ENCODE results near the gene KRT80. TPM values are rescaled to one million over a fixed set of nuclear protein-coding genes. Genes with fewer than 3 reads are reported as not detected.

KRT80 gene
- polyA plus RNA-seq, 3 donors: 0.18 to 0.52 (median 0.37) TPM

DNA sequence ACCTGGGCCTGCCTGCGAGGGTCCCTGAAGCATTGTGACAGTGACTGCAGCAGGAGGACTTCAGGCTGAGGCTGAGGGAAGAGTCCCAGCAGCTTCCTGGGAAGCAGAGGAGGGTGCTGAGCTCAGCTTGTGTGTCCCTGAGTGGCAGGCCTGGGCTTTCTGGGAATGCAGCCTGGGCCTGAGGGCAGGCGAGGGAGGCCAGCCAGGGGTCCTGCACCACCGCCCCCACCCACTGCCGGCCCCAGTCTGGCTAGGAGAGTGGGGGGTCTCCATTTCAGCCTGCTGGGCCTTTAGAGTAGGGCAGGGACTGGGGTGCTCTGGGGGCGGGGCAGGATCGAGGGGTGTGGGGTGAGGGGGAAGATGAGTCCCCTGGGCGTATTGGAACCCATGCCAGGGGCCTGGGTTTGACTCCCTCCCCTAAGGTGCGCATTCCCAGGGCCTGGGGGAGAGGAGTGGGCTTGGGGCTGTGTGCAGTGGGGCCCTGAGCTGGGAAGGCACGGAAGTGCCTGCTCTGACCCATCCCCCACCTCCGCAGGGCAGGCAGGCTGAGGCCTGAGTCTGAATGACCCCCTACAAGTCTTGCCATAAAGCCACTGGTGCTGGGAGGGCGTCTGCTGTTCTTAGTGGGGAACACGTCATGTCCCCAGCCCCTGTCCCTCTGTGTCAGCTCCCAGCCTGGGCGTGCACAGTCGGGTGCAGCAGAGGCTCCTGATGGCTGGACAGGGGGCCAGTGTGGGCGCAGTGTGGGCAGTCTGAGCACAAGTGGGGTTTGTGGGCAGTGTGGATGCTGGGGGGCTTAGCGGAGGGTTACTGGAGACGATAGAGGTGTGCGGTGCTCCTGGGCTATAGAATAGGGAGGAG, 46.4 kb downstream of the KRT80 start:
- no peak overlapping the region for H3K9ac ChIP-seq (ENCODE audit: insufficient read depth, low read length, poor library complexity, severe bottlenecking)
- no peak for DNase-seq
- Mint-ChIP-seq H3K4me3 (no peak overlapping the region), H3K27me3 (ENCODE audit: low read depth in 3 of 3) (peaks cover 6 to 12% (median 9%) of the 10 kb centered on the region in 3 donors), H3K27ac (peak overlapping the region in 2 of 7 donors; percentile 28 to 62), H3K36me3 (no peaks in the 10 kb centered on the region), H3K4me1 (peaks cover 9% of the 10 kb centered on the region), H3K9me3 (no peaks in the 10 kb centered on the region)
- H3K79me2 ChIP-seq (ENCODE audit: insufficient read depth, low read length): no peaks in the 10 kb centered on the region
- H3K9me3 ChIP-seq (replicated peaks in 1 of 2; ENCODE audit: control insufficient read depth in 1 of 2, insufficient read depth in 1 of 2, low read length in 2 of 2): no peaks in the 10 kb centered on the region
- intact Hi-C loops (cut with micrococcal nuclease): no loop called here
- no peaks in the 10 kb centered on the region for H3K36me3 ChIP-seq (replicated peaks in 1 of 2; ENCODE audit: control insufficient read depth in 1 of 2, insufficient read depth in 2 of 2, low read length in 2 of 2)
- peaks cover 5 to 21% of the 10 kb centered on the region in 2 donors for H3K4me1 ChIP-seq (ENCODE audit: control insufficient read depth in 1 of 2, insufficient read depth in 2 of 2, low read length in 2 of 2)
- H4K20me1 ChIP-seq (ENCODE audit: insufficient read depth, low read length): no peaks in the 10 kb centered on the region
- H3K27me3 ChIP-seq (ENCODE audit: control insufficient read depth in 2 of 2, insufficient read depth in 2 of 2, low read length in 2 of 2): no peaks in the 10 kb centered on the region
- no peak overlapping the region for H3K4me3 ChIP-seq (replicated peaks in 1 of 3; ENCODE audit: low read depth in 2 of 3, low read length in 3 of 3)
- H2AFZ ChIP-seq (ENCODE audit: insufficient read depth, low read depth, low read length, poor library complexity, severe bottlenecking): no peak overlapping the region
- H3K4me2 ChIP-seq (replicated peaks; ENCODE audit: extremely low read depth, low read length, poor library complexity, severe bottlenecking): no peak overlapping the region
- TF ChIP-seq, protein P1, sequence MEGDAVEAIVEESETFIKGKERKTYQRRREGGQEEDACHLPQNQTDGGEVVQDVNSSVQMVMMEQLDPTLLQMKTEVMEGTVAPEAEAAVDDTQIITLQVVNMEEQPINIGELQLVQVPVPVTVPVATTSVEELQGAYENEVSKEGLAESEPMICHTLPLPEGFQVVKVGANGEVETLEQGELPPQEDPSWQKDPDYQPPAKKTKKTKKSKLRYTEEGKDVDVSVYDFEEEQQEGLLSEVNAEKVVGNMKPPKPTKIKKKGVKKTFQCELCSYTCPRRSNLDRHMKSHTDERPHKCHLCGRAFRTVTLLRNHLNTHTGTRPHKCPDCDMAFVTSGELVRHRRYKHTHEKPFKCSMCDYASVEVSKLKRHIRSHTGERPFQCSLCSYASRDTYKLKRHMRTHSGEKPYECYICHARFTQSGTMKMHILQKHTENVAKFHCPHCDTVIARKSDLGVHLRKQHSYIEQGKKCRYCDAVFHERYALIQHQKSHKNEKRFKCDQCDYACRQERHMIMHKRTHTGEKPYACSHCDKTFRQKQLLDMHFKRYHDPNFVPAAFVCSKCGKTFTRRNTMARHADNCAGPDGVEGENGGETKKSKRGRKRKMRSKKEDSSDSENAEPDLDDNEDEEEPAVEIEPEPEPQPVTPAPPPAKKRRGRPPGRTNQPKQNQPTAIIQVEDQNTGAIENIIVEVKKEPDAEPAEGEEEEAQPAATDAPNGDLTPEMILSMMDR (IDR thresholded peaks at IDR 0.05): no peak
- no peak overlapping the region for H3K27ac ChIP-seq (ENCODE audit: low read depth in 1 of 2, low read length in 2 of 2)
- WGBS (ENCODE audit: insufficient coverage): over 99% methylated on average over 12 of the region's 18 CpGs

DNA sequence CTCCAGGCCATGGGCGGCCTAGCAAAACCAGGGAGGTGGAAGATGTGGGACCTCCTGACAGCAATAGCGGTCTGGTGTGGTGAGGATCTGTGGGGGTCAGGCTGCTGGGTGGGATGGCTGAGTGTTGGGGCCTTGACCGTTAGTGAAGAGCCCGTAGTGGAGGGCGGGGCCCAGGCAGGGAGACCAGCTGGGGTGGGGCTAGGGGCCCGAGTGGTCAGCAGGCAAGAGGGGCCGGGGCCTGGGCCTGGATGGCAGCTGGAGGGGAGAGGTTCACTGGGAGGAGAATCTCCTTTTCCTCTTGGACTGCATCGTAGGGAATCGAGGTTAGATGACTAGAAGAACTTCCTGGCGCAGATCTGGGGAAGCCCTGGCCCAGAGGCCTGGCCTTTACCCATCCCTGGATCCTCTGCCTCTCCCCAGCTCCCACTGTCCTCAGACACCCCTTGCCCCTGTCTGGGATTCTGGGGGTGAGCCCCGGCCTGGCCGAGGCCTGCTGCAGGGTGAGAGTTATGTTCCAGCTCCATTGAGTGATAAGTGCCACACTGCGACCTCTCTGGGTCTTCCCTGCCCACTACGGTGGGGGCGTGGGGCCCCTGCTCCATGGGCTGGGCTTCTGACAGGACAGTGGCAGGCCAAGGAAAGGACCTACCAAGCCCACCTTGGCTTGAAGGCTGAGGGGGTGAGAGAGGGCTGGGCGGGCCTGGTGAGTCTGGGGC, 47.1 kb downstream of the KRT80 start:
- Histone ChIP-seq H3K27me3 (ENCODE audit: control insufficient read depth in 2 of 2, insufficient read depth in 2 of 2, low read length in 2 of 2) (no peaks in the 10 kb centered on the region), H3K4me1 (ENCODE audit: control insufficient read depth in 1 of 2, insufficient read depth in 2 of 2, low read length in 2 of 2) (peaks cover 5 to 21% of the 10 kb centered on the region in 2 donors), H2AFZ (ENCODE audit: insufficient read depth, low read depth, low read length, poor library complexity, severe bottlenecking) (no peak overlapping the region), H3K27ac (ENCODE audit: low read depth in 1 of 2, low read length in 2 of 2) (no peak overlapping the region), H3K9ac (ENCODE audit: insufficient read depth, low read length, poor library complexity, severe bottlenecking) (no peak overlapping the region), H3K36me3 (replicated peaks in 1 of 2; ENCODE audit: control insufficient read depth in 1 of 2, insufficient read depth in 2 of 2, low read length in 2 of 2) (no peaks in the 10 kb centered on the region), H3K79me2 (ENCODE audit: insufficient read depth, low read length) (no peaks in the 10 kb centered on the region), H4K20me1 (ENCODE audit: insufficient read depth, low read length) (no peaks in the 10 kb centered on the region), H3K4me2 (replicated peaks; ENCODE audit: extremely low read depth, low read length, poor library complexity, severe bottlenecking) (no peak overlapping the region), H3K4me3 (replicated peaks in 1 of 3; ENCODE audit: low read depth in 2 of 3, low read length in 3 of 3) (no peak overlapping the region), H3K9me3 (replicated peaks in 1 of 2; ENCODE audit: control insufficient read depth in 1 of 2, insufficient read depth in 1 of 2, low read length in 2 of 2) (no peaks in the 10 kb centered on the region)
- no peak for DNase-seq
- H3K4me3 Mint-ChIP-seq: no peak overlapping the region
- WGBS (ENCODE audit: insufficient coverage): 96% methylated on average over 10 of the region's 16 CpGs
- H3K9me3 Mint-ChIP-seq: no peaks in the 10 kb centered on the region
- intact Hi-C loops (cut with micrococcal nuclease): no loop called here
- H3K27ac Mint-ChIP-seq: peak overlapping the region in 2 of 7 donors; percentile 32 to 68
- no peaks in the 10 kb centered on the region for H3K36me3 Mint-ChIP-seq
- TF ChIP-seq, protein P1 (IDR thresholded peaks at IDR 0.05): no peak
- H3K4me1 Mint-ChIP-seq: peaks cover 9% of the 10 kb centered on the region
- H3K27me3 Mint-ChIP-seq (ENCODE audit: low read depth in 3 of 3): peaks cover 6 to 12% (median 9%) of the 10 kb centered on the region in 3 donors
